Peyer's patch (tissue), 4 donors: ENCODE measurements around the gene PTPRK.

ENCODE experiments used
- POLR2A ChIP-seq, 2 donors: fragments of 450-650 bp; IDR thresholded peaks; one replicate each; pipeline ENCODE4 v1.5.1; 2017; ENCODE audit warnings: antibody characterized with exemption in 2 of 2, mild to moderate bottlenecking in 2 of 2, moderate library complexity in 2 of 2
- TF ChIP-seq, protein P1 (sequence below), 6 experiments: fragments of 450-650 bp in 4 of 6; fragments of 200-600 bp in 2 of 6; sonication (generic) in 1 of 6; IDR thresholded peaks; one replicate each; pipeline ENCODE4 v1.5.1; 2017 to 2019; ENCODE audit warnings: antibody characterized with exemption in 6 of 6, mild to moderate bottlenecking in 3 of 6, moderate library complexity in 1 of 6

DNA sequence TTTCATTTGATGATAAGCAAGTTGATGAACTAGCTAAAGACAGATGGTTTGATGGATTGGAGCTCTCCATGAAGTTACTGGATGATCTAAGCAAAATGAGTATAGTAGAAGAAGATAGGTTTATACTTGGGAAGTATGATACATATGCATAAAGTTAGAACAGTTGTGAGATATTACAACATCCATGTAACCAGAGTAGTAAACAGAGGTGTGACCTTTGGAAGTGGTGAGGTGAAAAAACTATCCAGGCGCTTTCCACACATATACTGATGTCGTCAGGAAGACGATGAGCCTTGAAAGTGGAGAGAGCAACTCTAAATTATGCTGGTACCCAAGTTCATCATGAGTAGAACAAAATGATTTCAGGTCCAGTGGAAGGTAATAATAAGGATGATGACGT is 271.0 kb downstream of the PTPRK start:
- TF ChIP-seq, protein P1, sequence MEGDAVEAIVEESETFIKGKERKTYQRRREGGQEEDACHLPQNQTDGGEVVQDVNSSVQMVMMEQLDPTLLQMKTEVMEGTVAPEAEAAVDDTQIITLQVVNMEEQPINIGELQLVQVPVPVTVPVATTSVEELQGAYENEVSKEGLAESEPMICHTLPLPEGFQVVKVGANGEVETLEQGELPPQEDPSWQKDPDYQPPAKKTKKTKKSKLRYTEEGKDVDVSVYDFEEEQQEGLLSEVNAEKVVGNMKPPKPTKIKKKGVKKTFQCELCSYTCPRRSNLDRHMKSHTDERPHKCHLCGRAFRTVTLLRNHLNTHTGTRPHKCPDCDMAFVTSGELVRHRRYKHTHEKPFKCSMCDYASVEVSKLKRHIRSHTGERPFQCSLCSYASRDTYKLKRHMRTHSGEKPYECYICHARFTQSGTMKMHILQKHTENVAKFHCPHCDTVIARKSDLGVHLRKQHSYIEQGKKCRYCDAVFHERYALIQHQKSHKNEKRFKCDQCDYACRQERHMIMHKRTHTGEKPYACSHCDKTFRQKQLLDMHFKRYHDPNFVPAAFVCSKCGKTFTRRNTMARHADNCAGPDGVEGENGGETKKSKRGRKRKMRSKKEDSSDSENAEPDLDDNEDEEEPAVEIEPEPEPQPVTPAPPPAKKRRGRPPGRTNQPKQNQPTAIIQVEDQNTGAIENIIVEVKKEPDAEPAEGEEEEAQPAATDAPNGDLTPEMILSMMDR (IDR thresholded peaks at IDR 0.05), result no peak
- TF ChIP-seq POLR2A (IDR thresholded peaks at IDR 0.05), result no peak
